ENCODE measurements around the gene PSMD6. TPM values are rescaled to one million over a fixed set of nuclear protein-coding genes. Genes with fewer than 3 reads are reported as not detected.

Gene PSMD6
- total and polyA plus RNA-seq, 10 of the 15 experiments (the other 5 are each of a cell fraction or from before 2014, with no cell fraction given), result 68.7 to 199 (median 106) TPM

GRCh38 chr3:64022451-64023186, 675 bp downstream of the PSMD6 start:
- Histone ChIP-seq H3K36me3 (ENCODE audit: control insufficient read depth in 2 of 2, insufficient read depth in 2 of 2, low read length in 1 of 2) (peaks cover 0 to 9% of the 10 kb centered on the region in 2 experiments; a peak in 2 of 4 replicates), H4K20me1 (ENCODE audit: control insufficient read depth, insufficient read depth) (no peaks in the 10 kb centered on the region), H3K4me2 (ENCODE audit: control insufficient read depth, insufficient read depth) (peak overlapping the region; percentile 97), H3K4me1 (ENCODE audit: control insufficient read depth, insufficient read depth, low read length) (no peaks in the 10 kb centered on the region), H3K4me3 (peak overlapping the region; percentile 86), H3K9ac (ENCODE audit: control insufficient read depth, insufficient read depth, low read length) (peak overlapping the region; percentile 95), H3K27me3 (replicated peaks in 1 of 2; ENCODE audit: control insufficient read depth in 2 of 2, insufficient read depth in 2 of 2, low read length in 1 of 2) (no peaks in the 10 kb centered on the region), H3K79me2 (ENCODE audit: control insufficient read depth, insufficient read depth, low read length) (peaks cover 29% of the 10 kb centered on the region), H2AFZ (ENCODE audit: control insufficient read depth, low read depth, low read length) (peak overlapping the region; percentile 82), H3K27ac (ENCODE audit: control insufficient read depth, insufficient read depth) (peak overlapping the region; percentile 87), H3K9me3 (replicated peaks; ENCODE audit: control insufficient read depth, insufficient read depth, low read length) (no peaks in the 10 kb centered on the region)
- POLR2A ChIA-PET, result interaction anchor here (0.6 to 1.0 kb wide), 2 partner anchors 26 to 107 kb away, joined by 3 read pairs; no protein-coding TSS in a partner anchor
- DNase-seq (ENCODE audit: low read depth, low spot score) (no peak), FAIRE-seq (no peak), ATAC-seq (peak; percentile 29)
- SMC1A ChIA-PET (ENCODE audit: uncharacterized antibody, unreplicated experiment), result interaction anchor here (1.1 to 2.4 kb wide), 6 partner anchors 14 to 377 kb away, joined by 3 to 11 read pairs (median 4); no protein-coding TSS in a partner anchor
- TSS peak; percentile 79 for BruUV-seq (replicated peaks)
- 19% methylated on average over 24 of the region's 24 CpGs for WGBS (ENCODE audit: insufficient coverage, insufficient replicate concordance, low lambda C conversion rate, missing lambda C conversion rate)
- in situ Hi-C loops (cut with MboI), result no loop called here
- RAD21 ChIA-PET (ENCODE audit: unreplicated experiment), result interaction anchor here (1.1 to 2.7 kb wide), 5 partner anchors 12 to 462 kb away, joined by 3 to 13 read pairs (median 5); partner anchors contain the start of gene SCAANT1
- TF ChIP-seq GATAD2B (conservative IDR thresholded peaks at IDR 0.05; ENCODE audit: low read depth) (no peak), EED (IDR thresholded peaks at IDR 0.05; ENCODE audit: low read depth) (no peak), POLR2A (IDR thresholded peaks at IDR 0.05; ENCODE audit: low read depth, low read length) (peak; percentile 36; the same call in 1 of the 2 replicates), STAT3 (IDR thresholded peaks at IDR 0.05; ENCODE audit: low read depth, low read length) (no peak)
- CTCF ChIA-PET, result interaction anchor here (0.7 to 6.0 kb wide), 22 partner anchors 10 to 461 kb away, joined by 3 to 66 read pairs (median 4); no protein-coding TSS in a partner anchor
- intact Hi-C loops (cut with micrococcal nuclease; ENCODE audit: unreplicated experiment), result no loop called here

GRCh38 chr3:64021922-64022321, 1.4 kb downstream of the PSMD6 start:
- CTCF ChIA-PET, result interaction anchor here (1.4 to 6.0 kb wide), 5 partner anchors 11 to 462 kb away, joined by 4 to 66 read pairs (median 11); no protein-coding TSS in a partner anchor
- DNase-seq (ENCODE audit: low read depth, low spot score), result no peak
- BruUV-seq (replicated peaks), result no TSS peak
- no peaks in the 10 kb centered on the region for H3K27me3 ChIP-seq (replicated peaks in 1 of 2; ENCODE audit: control insufficient read depth in 2 of 2, insufficient read depth in 2 of 2, low read length in 1 of 2)
- H3K27ac ChIP-seq (ENCODE audit: control insufficient read depth, insufficient read depth), result no peak overlapping the region
- POLR2A ChIA-PET, result no interaction called here
- H3K4me1 ChIP-seq (ENCODE audit: control insufficient read depth, insufficient read depth, low read length), result no peaks in the 10 kb centered on the region
- no peaks in the 10 kb centered on the region for H4K20me1 ChIP-seq (ENCODE audit: control insufficient read depth, insufficient read depth)
- SMC1A ChIA-PET (ENCODE audit: uncharacterized antibody, unreplicated experiment), result interaction anchor here (1.6 to 2.4 kb wide), 2 partner anchors 14 to 378 kb away, joined by 4 to 11 read pairs; no protein-coding TSS in a partner anchor
- intact Hi-C loops (cut with micrococcal nuclease; ENCODE audit: unreplicated experiment), result no loop called here
- H3K4me3 ChIP-seq, result peak overlapping the region; percentile 86
- FAIRE-seq, result no peak
- H3K36me3 ChIP-seq (ENCODE audit: control insufficient read depth in 2 of 2, insufficient read depth in 2 of 2, low read length in 1 of 2), result peaks cover 0 to 9% of the 10 kb centered on the region in 2 experiments; a peak in 2 of 4 replicates
- no peak overlapping the region for H2AFZ ChIP-seq (ENCODE audit: control insufficient read depth, low read depth, low read length)
- peaks cover 29% of the 10 kb centered on the region for H3K79me2 ChIP-seq (ENCODE audit: control insufficient read depth, insufficient read depth, low read length)
- 45% methylated on average over 6 of the region's 6 CpGs for WGBS (ENCODE audit: insufficient coverage, insufficient replicate concordance, low lambda C conversion rate, missing lambda C conversion rate)
- no peak for ATAC-seq
- H3K9me3 ChIP-seq (replicated peaks; ENCODE audit: control insufficient read depth, insufficient read depth, low read length), result no peaks in the 10 kb centered on the region
- RAD21 ChIA-PET (ENCODE audit: unreplicated experiment), result interaction anchor here (1.5 to 1.9 kb wide), 2 partner anchors 45 to 462 kb away, joined by 3 to 4 read pairs; no protein-coding TSS in a partner anchor
- 0 out of 2 replicates have a peak, but pooled peaks have one; percentile 79 for TF ChIP-seq NFXL1 (IDR thresholded peaks at IDR 0.05; ENCODE audit: borderline replicate concordance)
- TF ChIP-seq CTCF (IDR thresholded peaks at IDR 0.05 in 2 of 3, conservative IDR thresholded peaks at IDR 0.05 in 1 of 3; ENCODE audit: control insufficient read depth in 2 of 3, extremely low read depth in 1 of 3, insufficient read depth in 1 of 3, low read depth in 3 of 3, low read length in 3 of 3), result 0 out of 6 replicates have a peak, but pooled peaks of 1 of the 3 experiments have one; percentile 13
- no peak for TF ChIP-seq SIX5 (IDR thresholded peaks at IDR 0.05; ENCODE audit: low read depth, low read length, severe bottlenecking)
- in situ Hi-C loops (cut with MboI), result no loop called here
- H3K9ac ChIP-seq (ENCODE audit: control insufficient read depth, insufficient read depth, low read length), result peak overlapping the region; percentile 95; the same call in 1 of the 2 replicates
- H3K4me2 ChIP-seq (ENCODE audit: control insufficient read depth, insufficient read depth), result peak overlapping the region; percentile 97
